Measurements from ENCODE around the gene GBP1.
"Not testable (repeated sequence)": the region's sequence is repeated elsewhere in the genome, so short reads cannot be mapped to it uniquely, and the experiment has no call there.

GBP1 gene

GRCh38 chr1:89044970-89045721 is 19.9 kb downstream of the GBP1 start:
- Histone ChIP-seq H3K36me3 (ENCODE audit: control insufficient read depth in 1 of 2, insufficient read depth in 2 of 2, low read length in 2 of 2) (no peaks in the 10 kb centered on the region), H3K27me3 (ENCODE audit: control insufficient read depth in 1 of 2, insufficient read depth in 2 of 2, low read length in 2 of 2) (no peaks in the 10 kb centered on the region), H3K27ac (ENCODE audit: low read depth, low read length) (no peak overlapping the region), H3K4me1 (ENCODE audit: control insufficient read depth in 1 of 2, insufficient read depth in 2 of 2, low read length in 2 of 2) (peaks cover 3 to 14% of the 10 kb centered on the region in 2 donors), H3K4me3 (ENCODE audit: low read depth in 1 of 2, low read length in 2 of 2) (no peak overlapping the region), H3K9ac (ENCODE audit: low read depth in 1 of 2, low read length in 2 of 2) (no peak overlapping the region), H3K9me3 (ENCODE audit: control insufficient read depth in 1 of 2, low read length in 2 of 2) (peaks cover 4 to 7% of the 10 kb centered on the region in 2 donors)

- Histone ChIP-seq H3K27ac (ENCODE audit: low read depth, low read length) (no peak overlapping the region), H3K36me3 (ENCODE audit: control insufficient read depth in 1 of 2, insufficient read depth in 2 of 2, low read length in 2 of 2) (no peaks in the 10 kb centered on the region), H3K4me1 (ENCODE audit: control insufficient read depth in 1 of 2, insufficient read depth in 2 of 2, low read length in 2 of 2) (peaks cover 3 to 14% of the 10 kb centered on the region in 2 donors), H3K9ac (ENCODE audit: low read depth in 1 of 2, low read length in 2 of 2) (no peak overlapping the region), H3K4me3 (ENCODE audit: low read depth in 1 of 2, low read length in 2 of 2) (no peak overlapping the region), H3K9me3 (ENCODE audit: control insufficient read depth in 1 of 2, low read length in 2 of 2) (peaks cover 4 to 7% of the 10 kb centered on the region in 2 donors), H3K27me3 (ENCODE audit: control insufficient read depth in 1 of 2, insufficient read depth in 2 of 2, low read length in 2 of 2) (no peaks in the 10 kb centered on the region)
These were observed 21.1 kb downstream of the GBP1 start for GRCh38 chr1:89043940-89044339.

DNA sequence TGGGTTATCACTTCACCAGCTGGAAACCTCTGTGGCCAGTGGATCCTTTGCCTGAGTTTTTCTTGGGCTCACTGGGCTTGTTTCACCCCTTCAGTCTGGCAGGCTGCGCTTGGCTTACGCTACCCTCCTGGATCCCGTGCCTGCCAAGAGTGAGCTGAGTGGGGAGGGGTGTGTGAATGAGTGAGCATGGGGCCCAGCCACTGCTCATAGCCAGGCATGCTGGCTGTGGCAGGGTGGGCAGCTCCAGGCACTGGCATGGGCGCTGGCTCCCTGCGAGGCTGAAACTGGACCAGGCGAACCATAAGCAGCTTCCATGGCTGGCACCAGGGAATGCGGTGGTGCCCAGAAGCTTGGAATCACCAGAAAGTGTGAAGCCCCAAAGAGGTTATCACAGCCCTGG is 22.5 kb downstream of the GBP1 start:
- Histone ChIP-seq H3K9me3 (ENCODE audit: control insufficient read depth in 1 of 2, low read length in 2 of 2) (peaks cover 4 to 7% of the 10 kb centered on the region in 2 donors), H3K27ac (ENCODE audit: low read depth, low read length) (no peak overlapping the region), H3K4me3 (ENCODE audit: low read depth in 1 of 2, low read length in 2 of 2) (no peak overlapping the region), H3K36me3 (ENCODE audit: control insufficient read depth in 1 of 2, insufficient read depth in 2 of 2, low read length in 2 of 2) (no peaks in the 10 kb centered on the region), H3K9ac (ENCODE audit: low read depth in 1 of 2, low read length in 2 of 2) (no peak overlapping the region), H3K4me1 (ENCODE audit: control insufficient read depth in 1 of 2, insufficient read depth in 2 of 2, low read length in 2 of 2) (peaks cover 3 to 14% of the 10 kb centered on the region in 2 donors), H3K27me3 (ENCODE audit: control insufficient read depth in 1 of 2, insufficient read depth in 2 of 2, low read length in 2 of 2) (no peaks in the 10 kb centered on the region)

GRCh38 chr1:89041721-89042120 is 23.3 kb downstream of the GBP1 start:
- Histone ChIP-seq H3K4me1 (ENCODE audit: control insufficient read depth in 1 of 2, insufficient read depth in 2 of 2, low read length in 2 of 2) (peaks cover 3 to 14% of the 10 kb centered on the region in 2 donors), H3K27me3 (ENCODE audit: control insufficient read depth in 1 of 2, insufficient read depth in 2 of 2, low read length in 2 of 2) (no peaks in the 10 kb centered on the region), H3K9ac (ENCODE audit: low read depth in 1 of 2, low read length in 2 of 2) (no peak overlapping the region), H3K36me3 (ENCODE audit: control insufficient read depth in 1 of 2, insufficient read depth in 2 of 2, low read length in 2 of 2) (no peaks in the 10 kb centered on the region), H3K27ac (ENCODE audit: low read depth, low read length) (no peak overlapping the region), H3K4me3 (ENCODE audit: low read depth in 1 of 2, low read length in 2 of 2) (no peak overlapping the region), H3K9me3 (ENCODE audit: control insufficient read depth in 1 of 2, low read length in 2 of 2) (peaks cover 4 to 7% of the 10 kb centered on the region in 2 donors)

DNA sequence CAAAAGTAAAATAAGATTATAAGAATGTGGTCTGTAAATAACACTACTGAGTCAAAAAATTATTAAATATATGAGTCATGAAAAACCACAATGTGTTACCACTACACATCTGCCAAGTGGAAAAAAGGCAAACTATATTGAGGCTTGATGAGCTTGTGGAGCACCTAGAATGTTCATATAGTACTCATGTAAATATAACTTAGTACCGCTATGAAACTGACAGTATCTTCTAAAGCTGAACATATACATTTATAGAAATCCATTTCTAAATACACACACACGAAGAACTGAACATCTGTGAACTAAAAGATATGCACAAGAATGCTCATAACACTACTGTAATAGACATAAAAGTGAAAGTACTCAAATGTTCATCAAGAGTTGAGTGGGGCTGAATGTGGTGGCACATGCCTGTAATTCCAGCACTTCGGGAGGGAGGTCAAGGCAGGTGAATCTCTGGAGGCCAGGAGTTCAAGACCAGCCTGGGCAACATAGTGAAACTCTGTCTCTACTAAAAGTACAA is 23.8 kb downstream of the GBP1 start:
- H3K9ac ChIP-seq (ENCODE audit: low read depth in 1 of 2, low read length in 2 of 2): no peak overlapping the region
- H3K4me3 ChIP-seq (ENCODE audit: low read depth in 1 of 2, low read length in 2 of 2): no peak overlapping the region
- peaks cover 3 to 8% of the 10 kb centered on the region in 2 donors for H3K4me1 ChIP-seq (ENCODE audit: control insufficient read depth in 1 of 2, insufficient read depth in 2 of 2, low read length in 2 of 2)
- H3K27ac ChIP-seq (ENCODE audit: low read depth, low read length): no peak overlapping the region
- H3K27me3 ChIP-seq (ENCODE audit: control insufficient read depth in 1 of 2, insufficient read depth in 2 of 2, low read length in 2 of 2): no peaks in the 10 kb centered on the region
- H3K36me3 ChIP-seq (ENCODE audit: control insufficient read depth in 1 of 2, insufficient read depth in 2 of 2, low read length in 2 of 2): no peaks in the 10 kb centered on the region
- peaks cover 4 to 7% of the 10 kb centered on the region in 2 donors for H3K9me3 ChIP-seq (ENCODE audit: control insufficient read depth in 1 of 2, low read length in 2 of 2)

DNA sequence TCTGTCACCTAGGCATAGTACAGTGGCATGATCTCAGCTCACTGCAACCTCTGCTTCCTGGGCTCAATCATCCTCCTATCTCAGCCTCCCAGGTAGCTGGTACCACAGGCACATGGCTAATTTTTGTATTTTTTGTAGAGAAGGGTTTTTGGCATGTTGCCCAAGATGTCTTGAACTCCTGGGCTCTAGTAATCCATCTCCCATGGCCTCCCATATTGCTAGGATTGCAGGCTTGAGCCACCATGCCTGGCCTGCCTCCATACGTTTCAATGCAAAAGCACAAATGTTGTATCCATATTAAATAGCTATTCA is 24.7 kb downstream of the GBP1 start:
- Histone ChIP-seq H3K4me1 (ENCODE audit: control insufficient read depth in 1 of 2, insufficient read depth in 2 of 2, low read length in 2 of 2) (no peaks in the 10 kb centered on the region), H3K9ac (ENCODE audit: low read depth in 1 of 2, low read length in 2 of 2) (no peak overlapping the region), H3K4me3 (ENCODE audit: low read depth in 1 of 2, low read length in 2 of 2) (no peak overlapping the region), H3K27ac (ENCODE audit: low read depth, low read length) (no peak overlapping the region), H3K36me3 (ENCODE audit: control insufficient read depth in 1 of 2, insufficient read depth in 2 of 2, low read length in 2 of 2) (no peaks in the 10 kb centered on the region), H3K9me3 (ENCODE audit: control insufficient read depth in 1 of 2, low read length in 2 of 2) (peaks cover 4 to 7% of the 10 kb centered on the region in 2 donors), H3K27me3 (ENCODE audit: control insufficient read depth in 1 of 2, insufficient read depth in 2 of 2, low read length in 2 of 2) (no peaks in the 10 kb centered on the region)

- Histone ChIP-seq H3K9ac (ENCODE audit: low read depth in 1 of 2, low read length in 2 of 2) (no peak overlapping the region), H3K27me3 (ENCODE audit: control insufficient read depth in 1 of 2, insufficient read depth in 2 of 2, low read length in 2 of 2) (no peaks in the 10 kb centered on the region), H3K27ac (ENCODE audit: low read depth, low read length) (no peak overlapping the region), H3K4me1 (ENCODE audit: control insufficient read depth in 1 of 2, insufficient read depth in 2 of 2, low read length in 2 of 2) (no peaks in the 10 kb centered on the region), H3K36me3 (ENCODE audit: control insufficient read depth in 1 of 2, insufficient read depth in 2 of 2, low read length in 2 of 2) (no peaks in the 10 kb centered on the region), H3K4me3 (ENCODE audit: low read depth in 1 of 2, low read length in 2 of 2) (no peak overlapping the region), H3K9me3 (ENCODE audit: control insufficient read depth in 1 of 2, low read length in 2 of 2) (no peaks in the 10 kb centered on the region)
These were observed 27.8 kb downstream of the GBP1 start for GRCh38 chr1:89037186-89037585.

DNA sequence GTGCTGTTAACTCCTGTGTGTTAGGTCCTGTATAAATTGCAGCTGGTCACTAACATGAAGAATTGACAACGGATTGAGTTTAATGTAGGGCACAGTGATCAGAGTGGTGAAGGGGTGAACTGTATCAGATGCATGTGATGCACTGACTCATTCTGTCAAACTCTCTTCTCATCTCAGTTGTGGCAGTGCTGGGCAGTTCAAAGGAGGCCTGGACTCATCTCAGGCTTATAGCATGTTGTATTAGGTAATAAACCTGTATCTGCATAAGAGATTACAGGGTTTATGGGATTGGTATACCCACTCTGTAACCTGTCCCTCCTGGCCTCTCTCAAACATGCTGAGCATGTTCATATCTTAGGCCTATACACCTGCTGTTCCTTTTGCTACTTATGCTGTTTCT is 29.9 kb downstream of the GBP1 start:
- Histone ChIP-seq H3K27me3 (ENCODE audit: control insufficient read depth in 1 of 2, insufficient read depth in 2 of 2, low read length in 2 of 2) (no peaks in the 10 kb centered on the region), H3K4me1 (ENCODE audit: control insufficient read depth in 1 of 2, insufficient read depth in 2 of 2, low read length in 2 of 2) (no peaks in the 10 kb centered on the region), H3K9ac (ENCODE audit: low read depth in 1 of 2, low read length in 2 of 2) (no peak overlapping the region), H3K36me3 (ENCODE audit: control insufficient read depth in 1 of 2, insufficient read depth in 2 of 2, low read length in 2 of 2) (no peaks in the 10 kb centered on the region), H3K9me3 (ENCODE audit: control insufficient read depth in 1 of 2, low read length in 2 of 2) (no peaks in the 10 kb centered on the region), H3K4me3 (ENCODE audit: low read depth in 1 of 2, low read length in 2 of 2) (no peak overlapping the region), H3K27ac (ENCODE audit: low read depth, low read length) (no peak overlapping the region)

DNA sequence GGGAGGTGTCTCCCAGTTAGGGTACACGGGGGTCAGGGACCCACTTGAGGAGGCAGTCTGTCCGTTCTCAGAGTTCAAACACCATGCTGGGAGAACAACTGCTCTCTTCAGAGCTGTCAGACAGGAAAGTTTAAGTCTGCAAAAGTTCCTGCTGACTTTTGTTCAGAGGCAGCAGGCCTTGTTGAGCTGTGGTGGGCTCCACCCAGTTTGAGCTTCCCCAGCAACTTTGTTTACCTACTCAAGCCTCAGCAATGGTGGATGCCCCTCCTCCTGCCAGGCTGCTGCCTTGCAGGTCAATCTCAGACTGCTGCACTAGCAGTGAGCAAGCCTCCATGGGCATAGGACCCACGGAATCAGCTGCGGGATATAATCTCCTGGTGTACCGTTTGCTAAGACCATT is 31.0 kb downstream of the GBP1 start:
- H3K9me3 ChIP-seq (ENCODE audit: control insufficient read depth in 1 of 2, low read length in 2 of 2); H3K4me1 ChIP-seq (ENCODE audit: control insufficient read depth in 1 of 2, insufficient read depth in 2 of 2, low read length in 2 of 2); H3K27me3 ChIP-seq (ENCODE audit: control insufficient read depth in 1 of 2, insufficient read depth in 2 of 2, low read length in 2 of 2); H3K4me3 ChIP-seq (ENCODE audit: low read depth in 1 of 2, low read length in 2 of 2); H3K36me3 ChIP-seq (ENCODE audit: control insufficient read depth in 1 of 2, insufficient read depth in 2 of 2, low read length in 2 of 2); H3K9ac ChIP-seq (ENCODE audit: low read depth in 1 of 2, low read length in 2 of 2); H3K27ac ChIP-seq (ENCODE audit: low read depth, low read length): not testable (repeated sequence)

GRCh38 chr1:89029051-89029450 is 36.0 kb downstream of the GBP1 start:
- not testable (repeated sequence) for H3K36me3 ChIP-seq (ENCODE audit: control insufficient read depth in 1 of 2, insufficient read depth in 2 of 2, low read length in 2 of 2); H3K27ac ChIP-seq (ENCODE audit: low read depth, low read length); H3K9me3 ChIP-seq (ENCODE audit: control insufficient read depth in 1 of 2, low read length in 2 of 2); H3K27me3 ChIP-seq (ENCODE audit: control insufficient read depth in 1 of 2, insufficient read depth in 2 of 2, low read length in 2 of 2); H3K9ac ChIP-seq (ENCODE audit: low read depth in 1 of 2, low read length in 2 of 2); H3K4me3 ChIP-seq (ENCODE audit: low read depth in 1 of 2, low read length in 2 of 2); H3K4me1 ChIP-seq (ENCODE audit: control insufficient read depth in 1 of 2, insufficient read depth in 2 of 2, low read length in 2 of 2)

Measured in duodenal mucosa (tissue), 2 donors.